ENCODE measurements around the gene ERLIN1.
A peak's percentile ranks its signal among the peaks of the same experiment; 100 is the strongest.

ERLIN1 gene

DNA sequence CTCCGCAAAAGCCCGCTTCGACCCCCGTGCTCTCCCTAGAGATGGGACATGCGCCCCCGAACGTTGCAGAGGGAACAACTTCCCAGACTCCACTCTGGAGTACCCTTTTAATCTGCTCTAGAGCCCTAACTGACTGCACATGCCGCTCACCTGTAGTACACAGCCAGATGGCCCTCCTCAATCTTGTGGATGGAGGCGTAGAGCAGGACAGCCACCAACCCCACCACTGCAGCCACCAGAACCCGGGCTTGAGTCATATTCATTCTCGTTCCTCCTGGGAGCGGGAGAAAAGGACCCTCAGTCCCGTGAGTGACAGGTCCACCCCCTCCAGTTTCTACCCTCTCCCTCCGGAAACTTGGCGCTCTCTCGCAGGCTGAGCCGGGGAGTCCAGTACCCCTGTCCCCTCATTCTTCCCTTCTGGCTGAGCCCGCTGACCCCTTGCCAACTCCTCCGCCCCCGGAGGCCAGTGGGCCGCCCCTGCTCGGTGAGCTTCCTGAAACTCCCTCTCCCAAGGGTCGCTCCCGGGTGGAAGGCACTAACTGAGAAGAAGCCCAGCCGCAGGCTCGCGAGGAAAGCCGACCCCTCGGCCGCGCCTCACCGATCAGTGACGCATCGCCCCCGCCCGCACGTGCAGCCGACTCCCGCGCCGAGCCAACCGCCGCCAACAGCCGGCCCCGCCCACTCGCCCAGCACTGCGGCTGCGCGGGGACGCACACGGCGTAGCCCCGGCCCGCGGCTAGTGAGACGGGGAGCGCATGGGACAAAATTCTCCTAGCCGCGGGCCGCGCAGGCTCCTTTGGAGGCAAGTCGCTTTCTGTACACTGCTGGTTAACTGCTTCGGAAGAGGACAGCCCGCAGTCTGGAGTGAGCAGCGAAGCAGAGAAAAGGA lies at the start of gene ERLIN1:
Gene ERLIN1 (minus strand): TSS at position 666 of the 889 bp plus-strand sequence. CDS start 403 bp downstream, at position 263.
- intact Hi-C loops (cut with DNase I): no loop called here
- peak; percentile 73 to 95 (median 91) for DNase-seq

DNA sequence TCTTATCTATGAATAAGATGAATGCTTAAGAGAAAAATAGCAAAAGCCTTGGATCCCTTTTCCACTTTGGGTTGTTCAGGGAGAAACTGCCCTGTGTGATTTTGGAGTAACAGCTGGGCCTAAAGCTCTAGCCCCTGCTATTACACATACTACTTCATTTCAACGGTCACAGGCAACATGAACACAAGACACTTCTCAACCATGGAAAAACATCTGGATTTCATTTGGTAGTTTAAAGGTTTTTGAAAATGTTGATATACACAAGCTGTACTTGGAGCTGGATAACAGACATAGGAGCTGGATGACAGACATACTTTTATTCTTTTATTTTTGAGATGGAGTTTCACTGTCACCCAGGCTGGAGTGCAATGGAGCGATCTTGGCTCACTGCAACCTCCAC lies 46.3 kb upstream of the ERLIN1 start:
- DNase-seq: no peak
- intact Hi-C loops (cut with DNase I): no loop called here

DNA sequence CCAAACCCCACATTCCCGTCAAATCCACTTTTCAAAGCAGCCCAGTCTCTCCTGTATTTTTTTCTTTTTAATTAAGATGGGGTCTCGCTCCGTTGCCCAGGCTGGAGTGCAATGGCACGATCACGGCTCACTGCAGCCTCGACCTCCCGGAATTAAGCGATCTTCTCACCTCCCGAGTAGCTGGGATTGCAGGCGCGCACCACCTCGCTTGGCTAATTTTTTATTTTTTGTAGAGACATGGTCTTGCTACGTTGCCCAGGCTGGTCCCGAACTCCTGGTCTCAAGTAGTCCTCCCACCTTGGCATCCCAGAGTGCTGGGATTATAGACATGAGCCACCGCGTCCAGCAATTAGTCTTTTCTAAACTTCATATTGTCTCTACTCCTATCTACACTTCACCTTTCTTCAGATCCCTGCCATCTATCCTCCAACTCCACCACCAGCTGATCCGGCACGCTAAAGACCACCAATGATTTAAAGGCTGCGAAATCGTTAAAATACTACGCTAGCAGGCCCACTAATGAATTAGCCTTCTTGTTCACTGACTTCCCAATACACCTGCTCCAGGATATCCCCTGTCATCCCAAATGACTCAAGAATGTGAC lies 44.1 kb upstream of the ERLIN1 start:
- no peak for DNase-seq
- intact Hi-C loops (cut with DNase I): no loop called here

DNA sequence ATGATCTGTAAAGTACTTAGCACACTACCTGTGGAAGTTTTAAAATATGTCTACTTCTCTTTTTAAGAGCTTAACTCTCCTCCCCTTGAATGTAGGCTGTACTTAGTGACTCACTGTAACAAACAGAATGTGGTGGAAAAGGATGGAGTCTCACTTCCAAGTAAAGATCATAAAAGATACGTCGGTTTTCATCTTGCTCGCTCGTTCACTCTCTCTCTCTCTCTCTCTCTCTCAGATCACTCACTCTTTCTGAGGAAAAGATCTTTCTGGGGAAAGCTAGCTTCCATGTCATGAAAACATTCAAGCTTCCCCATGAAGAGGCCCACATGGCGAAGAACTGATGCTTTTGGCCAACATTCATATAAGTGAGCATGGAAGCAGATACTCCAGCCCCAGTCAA lies 38.0 kb upstream of the ERLIN1 start:
- no peak for DNase-seq
- intact Hi-C loops (cut with DNase I): no loop called here

DNA sequence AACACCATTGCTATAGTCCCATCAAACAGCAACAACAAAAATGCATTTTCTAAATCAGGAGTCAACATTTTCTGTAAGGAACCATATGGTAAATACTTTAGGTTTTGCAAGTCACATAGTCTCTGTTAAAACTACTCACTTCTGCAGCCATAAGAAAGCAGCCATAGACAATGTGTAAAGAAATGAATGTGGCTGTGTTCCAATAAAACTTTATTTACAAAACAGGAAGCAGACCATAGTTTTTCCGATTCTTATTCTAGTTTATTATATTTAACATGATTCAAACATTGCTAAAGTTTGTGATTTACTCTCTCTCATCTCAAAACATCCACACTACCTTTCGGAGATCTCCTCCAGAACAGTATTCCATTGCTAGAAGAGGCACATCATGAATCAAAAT lies 36.7 kb upstream of the ERLIN1 start:
- DNase-seq: no peak
- intact Hi-C loops (cut with DNase I): no loop called here

DNA sequence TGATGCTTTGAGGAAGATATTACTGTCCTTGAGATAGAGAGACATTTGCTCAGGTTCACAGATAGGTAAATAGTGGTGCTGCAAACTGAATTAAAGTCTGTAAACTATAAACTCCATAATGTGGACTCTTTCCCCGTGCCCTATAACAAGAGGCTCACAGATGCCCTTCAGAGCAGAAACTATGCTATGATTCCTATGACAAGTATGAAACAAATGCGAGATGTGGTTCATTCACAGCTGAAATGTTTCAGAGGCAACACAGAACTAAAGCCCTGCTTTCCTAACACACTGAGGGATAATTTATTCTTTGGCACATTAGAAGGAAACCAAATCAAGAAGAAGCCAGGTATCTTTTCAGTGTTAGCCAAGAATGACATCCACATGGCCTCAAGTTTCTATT lies 30.2 kb upstream of the ERLIN1 start:
- intact Hi-C loops (cut with DNase I): no loop called here
- no peak for DNase-seq

DNA sequence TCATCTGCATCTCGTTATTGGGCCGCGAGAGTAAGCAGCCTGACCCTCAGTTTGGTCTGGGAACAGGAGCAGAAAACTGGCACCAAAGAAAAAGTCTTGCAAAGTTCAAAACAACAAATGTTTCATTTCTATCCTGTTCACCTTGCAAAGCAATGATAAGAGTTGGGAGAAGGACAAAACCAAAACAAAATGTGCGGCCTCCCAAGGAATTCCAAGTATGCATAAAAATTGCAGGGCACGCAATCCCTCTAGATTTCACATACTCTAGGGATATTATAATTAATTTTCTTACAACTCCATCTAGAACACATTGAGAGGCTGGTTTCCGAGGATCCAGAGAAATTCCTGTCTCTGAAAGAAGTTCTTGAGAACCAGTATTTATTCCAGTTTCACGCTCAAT lies 23.5 kb upstream of the ERLIN1 start:
- no peak for DNase-seq
- intact Hi-C loops (cut with DNase I): no loop called here

DNA sequence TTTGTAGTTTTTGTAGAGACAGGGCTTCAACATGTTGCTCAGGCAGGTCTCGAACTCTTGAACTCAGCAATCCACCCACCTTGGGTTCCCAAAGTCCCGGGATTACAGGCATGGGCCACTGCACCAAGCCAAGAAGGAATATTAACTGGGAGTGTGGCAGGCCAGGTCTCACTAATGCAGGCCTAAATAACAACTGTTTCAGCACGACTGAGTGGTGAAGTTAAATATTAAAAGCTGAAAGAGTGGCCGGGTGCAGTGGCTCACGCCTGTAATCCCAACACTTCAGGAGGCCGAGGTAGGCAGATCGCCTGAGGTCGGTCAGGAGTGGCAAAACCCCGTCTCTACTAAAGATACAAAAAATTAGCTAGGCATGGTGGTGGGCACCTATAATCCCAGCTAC lies 22.4 kb upstream of the ERLIN1 start:
- DNase-seq: no peak
- intact Hi-C loops (cut with DNase I): no loop called here

DNA sequence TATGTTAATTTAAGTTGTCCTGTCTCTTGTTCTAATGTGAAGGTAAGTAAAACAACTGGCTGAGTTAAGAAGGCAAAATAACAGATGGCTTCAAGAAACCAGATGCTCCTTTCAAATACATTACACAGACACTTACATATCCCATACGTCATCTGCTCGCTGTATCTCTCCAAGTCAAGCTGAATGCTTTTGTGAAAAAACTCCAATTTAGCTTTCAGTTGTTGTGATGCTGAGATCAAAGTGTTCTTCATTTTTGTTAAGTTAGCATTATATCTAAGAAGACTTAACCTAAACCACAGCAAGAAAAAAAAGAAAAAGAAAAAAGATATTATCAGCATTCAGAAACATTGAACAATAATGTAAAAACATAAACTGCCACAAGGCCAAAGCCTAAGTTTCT lies 18.5 kb upstream of the ERLIN1 start:
- DNase-seq: no peak
- intact Hi-C loops (cut with DNase I): no loop called here

DNA sequence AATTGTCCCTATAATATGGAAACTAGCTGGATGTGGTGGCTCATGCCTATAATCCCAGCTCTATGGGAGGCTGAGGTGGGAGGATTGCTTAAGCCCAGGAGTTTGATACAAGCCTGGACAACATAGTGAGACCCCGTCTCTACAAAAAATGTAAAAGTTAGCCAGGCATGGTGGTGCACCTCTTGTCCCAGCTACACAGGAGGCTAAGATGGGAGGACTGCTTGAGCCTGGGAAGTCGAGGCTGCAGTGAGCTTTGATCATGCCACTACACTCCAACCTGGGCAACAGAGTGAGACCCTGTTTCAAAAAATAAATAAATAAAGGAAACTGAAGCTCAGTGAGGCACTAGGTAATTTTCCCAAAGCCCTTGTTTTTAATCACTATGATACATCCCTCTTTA lies 15.7 kb upstream of the ERLIN1 start:
- DNase-seq: no peak
- intact Hi-C loops (cut with DNase I): no loop called here

DNA sequence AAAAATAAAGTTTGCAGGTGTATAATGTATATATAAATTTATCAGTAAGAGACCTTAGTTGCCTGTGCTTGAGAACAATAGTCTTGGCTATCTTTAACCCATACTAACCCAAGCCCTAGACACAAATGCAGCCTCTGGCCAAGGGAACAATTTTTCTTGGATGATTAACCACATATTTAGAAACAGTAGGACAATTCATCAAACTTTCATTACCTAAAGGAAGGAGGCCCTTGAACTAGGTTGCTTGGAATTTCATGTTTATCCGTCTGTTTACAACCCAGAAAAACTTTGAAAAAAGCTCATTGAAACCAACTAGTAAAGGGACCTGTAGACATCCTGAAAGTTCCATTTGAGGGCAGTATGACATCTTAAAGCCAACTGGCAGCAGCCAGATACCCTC lies 8.9 kb upstream of the ERLIN1 start:
- intact Hi-C loops (cut with DNase I): no loop called here
- no peak for DNase-seq

DNA sequence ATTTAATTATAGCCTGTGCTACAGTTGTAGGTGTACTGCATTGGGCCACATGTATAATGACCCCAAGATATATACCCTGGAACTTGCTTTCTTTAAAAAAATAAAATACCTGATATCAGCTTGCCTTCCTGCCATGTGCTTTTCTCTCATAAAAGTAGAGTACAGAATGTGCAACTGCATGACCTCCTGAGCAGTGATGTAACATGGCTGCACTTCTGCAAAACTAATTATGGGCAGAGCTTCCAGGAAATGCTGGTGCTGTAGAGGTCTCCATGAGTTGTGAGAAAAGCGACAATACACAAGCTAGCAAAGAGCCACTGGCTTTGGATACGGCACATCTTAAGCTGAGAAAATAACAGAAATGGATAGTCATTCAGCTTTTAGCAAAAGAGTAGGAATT lies 6.5 kb upstream of the ERLIN1 start:
- DNase-seq: peak in 3 of 42 donors; percentile 18 to 24 (median 21)
- intact Hi-C loops (cut with DNase I): no loop called here

DNA sequence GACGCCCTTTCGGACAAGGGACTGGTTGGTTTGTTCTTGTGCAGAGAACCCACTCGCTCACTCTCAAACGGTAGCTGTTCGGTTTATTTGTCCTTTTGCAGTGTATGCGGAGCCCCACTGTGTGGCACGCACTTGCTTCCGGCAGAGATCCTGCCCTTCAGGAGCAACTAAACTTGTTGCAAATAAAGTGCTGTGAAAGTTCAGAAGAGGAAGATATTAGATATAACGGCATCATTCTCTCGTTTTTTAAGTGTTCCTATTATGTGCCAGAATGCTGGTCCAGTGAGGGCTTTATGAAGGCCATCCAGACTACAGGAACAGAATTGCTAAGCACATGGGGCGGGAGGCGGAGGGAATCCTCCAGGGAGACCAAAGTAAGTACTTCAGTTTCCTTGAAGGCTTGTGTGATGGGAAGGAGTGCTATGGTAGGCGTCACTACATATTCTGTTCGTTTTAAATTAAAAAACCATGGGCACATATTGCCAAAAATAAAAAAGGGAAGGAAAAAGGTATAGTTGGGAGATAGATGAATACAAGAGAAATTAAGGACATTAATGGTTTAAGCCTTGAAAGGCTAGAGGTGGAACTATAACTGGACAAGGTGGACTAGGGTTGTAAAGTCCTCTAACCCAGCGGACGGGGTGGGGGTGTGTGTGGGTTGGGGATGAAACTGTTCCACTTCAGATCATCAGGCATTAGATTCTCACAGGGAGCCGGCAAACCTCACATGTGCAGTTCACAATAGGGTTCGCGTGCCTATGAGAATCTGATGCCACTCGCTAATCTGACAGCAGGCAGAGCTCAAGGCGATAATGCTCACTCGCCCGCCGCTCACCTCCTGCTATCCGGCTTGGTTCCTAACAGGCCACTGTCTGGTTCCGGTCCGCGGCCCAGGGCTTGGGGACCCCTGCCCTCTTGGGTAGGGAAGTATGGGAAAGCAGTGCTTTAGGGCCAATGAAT lies 704 bp upstream of the ERLIN1 start:
- peak in 29 of 42 donors; percentile 5 to 65 (median 25) for DNase-seq
- intact Hi-C loops (cut with DNase I): no loop called here

DNA sequence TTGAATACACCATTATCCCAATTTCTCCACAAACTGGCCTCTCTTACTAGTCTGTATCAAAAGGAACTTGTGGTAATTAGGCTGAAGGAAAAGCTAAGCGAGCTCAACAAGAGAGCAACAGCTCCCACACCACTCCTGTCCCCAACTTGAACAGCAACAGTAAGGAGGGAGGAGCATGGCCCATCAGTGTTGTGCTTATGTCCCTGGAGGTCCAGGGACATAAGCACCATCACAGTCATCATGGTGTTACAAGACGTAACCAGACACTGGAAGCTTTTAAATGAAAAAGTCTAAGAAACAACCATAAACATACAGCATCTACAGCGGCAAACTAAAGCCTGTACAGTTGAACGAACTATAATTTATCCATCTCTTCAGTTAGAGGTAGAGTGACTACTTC lies 989 bp downstream of the ERLIN1 start:
- intact Hi-C loops (cut with DNase I): no loop called here
- no peak for DNase-seq

DNA sequence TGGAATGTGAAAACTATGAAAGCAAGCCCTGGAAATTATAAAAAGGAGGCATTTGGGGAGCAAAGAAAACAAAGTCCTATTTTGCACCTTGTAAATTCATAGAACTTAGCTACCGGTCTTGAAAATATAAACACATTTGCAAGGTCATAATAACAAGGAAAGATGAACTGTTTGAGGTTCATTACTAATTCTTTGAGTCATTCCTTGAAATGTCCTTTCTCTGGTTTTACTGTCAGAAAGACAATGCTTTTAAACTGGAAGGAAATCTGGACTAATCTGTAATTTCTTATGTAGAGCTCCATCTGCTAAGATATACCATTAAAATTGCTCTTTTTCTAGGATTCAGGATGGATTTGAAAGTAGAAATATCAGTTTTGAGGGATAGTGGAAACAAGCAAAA lies 1.4 kb downstream of the ERLIN1 start:
- no peak for DNase-seq
- intact Hi-C loops (cut with DNase I): no loop called here

DNA sequence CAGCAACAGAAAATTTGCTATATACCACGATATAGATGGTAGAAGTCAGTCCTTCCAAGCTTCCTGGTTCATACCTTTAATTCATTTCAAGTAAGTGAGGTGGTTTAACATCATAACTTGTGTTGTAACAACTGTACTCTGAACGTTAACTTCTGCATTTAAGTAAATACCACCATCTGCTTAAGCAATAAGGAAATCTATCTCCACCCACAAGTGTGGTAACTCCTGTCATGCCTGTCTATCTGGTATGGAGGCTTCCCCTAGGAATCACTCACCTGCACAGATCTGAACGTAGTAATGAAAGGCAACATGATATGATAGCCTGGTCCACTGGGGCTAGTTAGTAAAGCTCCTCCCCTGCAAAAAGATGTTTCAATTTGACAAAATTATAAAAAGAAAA lies 2.3 kb downstream of the ERLIN1 start:
- no peak for DNase-seq
- intact Hi-C loops (cut with DNase I): no loop called here

DNA sequence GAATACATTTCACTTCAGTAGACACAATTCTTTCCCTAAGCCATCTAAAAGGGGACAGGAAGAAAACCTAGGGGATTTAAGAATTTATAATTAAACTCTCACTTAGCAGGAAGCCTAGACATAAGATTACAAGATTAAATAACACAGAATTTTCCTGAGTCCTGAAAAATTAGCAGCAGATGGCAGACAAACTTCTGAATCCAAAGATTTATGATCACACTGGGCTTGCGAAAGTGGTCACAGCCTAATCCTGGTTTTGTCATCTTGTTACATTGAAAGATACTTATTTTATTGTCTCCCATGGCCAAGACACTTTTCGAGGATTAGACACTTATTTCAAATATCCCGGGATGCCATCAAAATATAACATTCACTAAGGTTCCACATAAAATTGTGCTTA lies 2.9 kb downstream of the ERLIN1 start:
- intact Hi-C loops (cut with DNase I): no loop called here

DNA sequence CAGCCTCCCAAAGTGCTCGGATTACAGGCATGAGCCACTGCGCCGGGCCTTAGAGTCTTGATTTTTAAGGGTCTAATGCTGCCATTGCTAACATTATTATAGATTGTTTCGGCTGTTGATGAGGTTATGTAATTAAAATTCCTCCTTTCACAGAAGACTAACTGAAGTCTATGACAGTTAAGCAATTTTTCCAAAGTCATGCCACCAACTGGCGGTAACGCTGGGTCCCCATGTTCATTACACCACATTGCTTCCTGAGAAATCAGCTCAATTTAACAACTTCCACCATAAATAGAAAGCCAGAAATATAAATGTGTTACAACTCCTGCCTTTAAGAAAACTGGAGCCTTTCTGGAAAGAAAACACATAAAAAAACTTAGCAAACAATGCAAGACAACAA lies 3.5 kb downstream of the ERLIN1 start:
- DNase-seq: no peak
- intact Hi-C loops (cut with DNase I): no loop called here

More for the DNA sequence above, 2.9 kb downstream of the ERLIN1 start:
- no peak for DNase-seq

DNA sequence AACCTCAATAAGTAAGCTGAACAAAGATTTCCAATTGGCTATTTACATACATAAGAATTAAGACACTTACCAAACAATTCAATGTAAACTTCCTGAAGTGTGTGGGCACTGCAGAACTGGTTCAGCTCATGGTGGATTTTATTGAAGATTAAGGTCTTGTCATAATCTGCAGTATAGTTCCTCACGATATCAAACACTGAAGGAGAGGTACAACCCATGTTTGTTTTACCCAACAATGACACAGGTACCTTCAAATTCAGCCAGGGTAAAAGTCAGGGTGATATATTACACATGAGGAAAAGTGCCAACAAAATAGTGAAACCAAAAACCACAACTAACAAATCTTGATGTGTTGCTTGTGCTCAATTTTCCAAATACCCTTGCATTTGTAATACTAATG lies 10.0 kb downstream of the ERLIN1 start:
- intact Hi-C loops (cut with DNase I): no loop called here
- no peak for DNase-seq
